ENCODE results near the gene AQP3.
"Not testable (repeated sequence)": the region's sequence is repeated elsewhere in the genome, so short reads cannot be mapped to it uniquely, and the experiment has no call there.

AQP3 gene

DNA sequence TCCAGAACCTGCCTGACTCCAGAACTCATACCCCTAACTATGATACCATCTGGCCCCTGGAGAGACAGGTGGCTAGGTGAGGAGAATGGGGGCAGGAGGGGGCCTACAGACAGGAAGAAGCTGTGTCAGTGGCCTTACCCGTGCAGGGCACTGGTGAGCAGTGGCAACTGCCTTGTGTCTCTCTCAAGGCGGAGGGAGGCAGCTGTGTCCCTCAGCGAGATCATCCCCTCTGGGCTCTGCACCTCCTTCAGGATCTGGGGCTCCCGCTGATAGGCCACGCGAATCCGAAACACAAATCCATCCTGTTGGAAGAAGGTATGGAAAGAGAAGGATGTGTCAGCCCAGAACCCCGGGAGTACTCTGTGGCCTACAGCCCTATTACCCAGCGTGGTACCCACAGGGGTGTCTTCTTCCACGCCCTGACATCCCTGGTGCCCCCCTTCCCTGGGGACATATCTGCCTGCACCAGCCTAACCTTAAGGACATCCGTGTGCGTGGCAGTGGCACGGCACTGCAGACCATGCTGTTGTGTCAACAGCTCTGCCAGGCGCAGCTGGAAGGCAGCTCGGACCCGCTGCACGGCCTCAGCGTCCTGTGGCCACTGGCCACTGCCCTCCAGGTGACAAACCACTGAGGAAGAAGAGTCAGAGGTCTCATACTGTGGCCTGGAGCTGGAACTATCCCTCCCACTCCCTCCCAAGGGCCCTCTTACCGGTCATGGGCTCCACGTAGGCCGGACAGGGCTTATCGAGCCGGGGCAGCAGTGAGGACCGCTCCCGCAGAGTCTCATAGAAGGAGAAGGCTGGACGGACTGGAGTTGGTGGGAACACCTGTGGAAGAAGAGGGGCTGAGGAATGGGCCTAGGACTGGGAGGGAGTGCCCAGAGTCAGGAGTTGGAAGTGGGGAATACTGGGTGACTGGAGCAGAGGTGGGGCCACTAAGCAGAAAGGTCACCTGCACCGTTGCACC lies 18.5 kb upstream of the AQP3 start:
- no peak for FAIRE-seq
- DNase-seq (ENCODE audit: extremely low spot score, insufficient read length, low read depth) = no peak

DNA sequence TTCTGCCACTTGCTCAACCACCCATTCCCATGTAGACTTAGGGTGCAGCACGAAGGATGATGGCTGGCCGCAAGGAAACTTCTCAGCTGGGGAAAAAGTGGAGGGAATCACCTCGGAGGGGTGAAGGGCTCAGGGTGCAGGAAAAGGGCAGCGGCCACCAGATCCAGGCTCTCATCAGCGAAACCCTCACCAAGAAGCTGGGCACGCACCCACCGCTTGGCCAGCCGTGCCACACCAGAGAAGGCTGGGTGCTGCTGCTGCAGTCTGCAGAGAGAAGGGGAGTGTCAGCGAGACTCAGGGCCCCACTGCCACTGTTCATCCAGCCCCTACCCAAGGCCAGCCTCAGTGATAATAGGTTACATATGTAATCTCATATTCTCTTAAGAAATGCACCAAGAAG lies 17.7 kb upstream of the AQP3 start:
- DNase-seq (ENCODE audit: extremely low spot score, insufficient read length, low read depth) (no peak), FAIRE-seq (no peak)

DNA sequence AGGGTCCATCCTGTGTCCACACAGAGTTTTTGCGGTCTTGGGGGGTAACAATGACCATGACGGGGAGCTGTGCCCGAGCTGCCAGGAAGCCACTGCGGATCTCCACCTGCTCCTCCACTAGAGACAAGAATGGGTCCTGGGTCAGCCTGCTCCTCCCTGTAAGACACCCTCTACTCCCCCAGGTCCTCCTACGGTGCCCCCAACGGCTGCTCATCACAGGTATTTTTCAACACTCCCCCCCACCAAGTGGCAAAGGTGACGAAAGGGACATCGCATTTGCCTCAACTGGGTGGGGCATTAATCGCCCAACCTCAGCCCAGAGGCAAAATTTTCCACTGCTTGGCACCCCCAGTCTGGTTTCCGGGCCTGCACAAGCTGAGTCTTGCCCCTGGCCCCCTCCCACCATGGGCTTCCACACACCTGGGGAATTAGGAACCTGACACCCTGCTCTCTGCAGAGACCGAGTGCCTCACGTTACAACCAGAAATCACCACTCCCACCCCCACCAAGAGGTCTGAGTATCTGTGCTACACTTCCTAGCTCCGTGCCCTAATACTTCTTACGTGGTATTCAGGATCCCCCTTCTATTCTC lies 16.7 kb upstream of the AQP3 start:
- FAIRE-seq = no peak

DNA sequence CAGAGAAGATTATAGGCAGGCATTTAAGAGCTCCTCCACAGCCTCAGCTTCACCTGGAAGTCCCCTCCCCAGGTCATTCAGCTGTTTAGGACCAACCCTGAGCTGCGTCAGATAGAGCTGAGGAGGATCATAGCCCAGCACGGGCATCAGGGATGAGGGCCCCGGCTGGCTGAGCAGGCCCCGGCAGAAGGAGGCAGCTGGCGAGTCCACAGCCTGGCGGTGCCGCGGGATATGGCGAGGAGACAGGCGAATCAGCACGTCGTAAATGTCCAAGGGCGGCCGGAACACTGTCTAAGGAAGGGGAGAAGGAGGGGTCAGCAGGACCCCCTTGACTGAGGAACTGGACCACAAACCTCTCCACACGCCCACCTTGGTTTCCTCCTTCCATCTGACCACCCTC lies 15.8 kb upstream of the AQP3 start:
- FAIRE-seq (no peak), DNase-seq (ENCODE audit: extremely low spot score, insufficient read length, low read depth) (no peak)

More for the DNA sequence above, 16.7 kb upstream of the AQP3 start:
- DNase-seq (ENCODE audit: extremely low spot score, insufficient read length, low read depth) = no peak

DNA sequence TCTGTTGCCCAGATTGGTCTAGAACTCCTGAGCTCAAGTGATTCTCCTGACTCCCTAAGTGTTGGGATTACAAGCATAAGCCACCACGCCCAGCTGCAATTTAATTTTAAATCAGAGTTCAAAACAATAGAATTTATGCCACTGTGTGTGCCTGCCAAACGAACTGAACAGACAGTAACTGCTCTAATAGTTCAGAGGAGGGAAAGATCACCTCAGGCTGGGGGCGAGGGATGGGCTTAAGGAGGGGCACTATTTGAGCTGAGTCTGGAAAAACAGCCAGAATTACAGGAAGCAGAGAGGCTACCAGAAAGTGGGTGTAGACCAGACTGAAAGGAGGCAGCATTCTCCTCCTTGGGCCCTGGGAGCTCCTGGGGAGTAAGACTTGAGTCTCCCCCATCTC lies 14.1 kb upstream of the AQP3 start:
- DNase-seq (ENCODE audit: extremely low spot score, insufficient read length, low read depth) (no peak), FAIRE-seq (no peak)

DNA sequence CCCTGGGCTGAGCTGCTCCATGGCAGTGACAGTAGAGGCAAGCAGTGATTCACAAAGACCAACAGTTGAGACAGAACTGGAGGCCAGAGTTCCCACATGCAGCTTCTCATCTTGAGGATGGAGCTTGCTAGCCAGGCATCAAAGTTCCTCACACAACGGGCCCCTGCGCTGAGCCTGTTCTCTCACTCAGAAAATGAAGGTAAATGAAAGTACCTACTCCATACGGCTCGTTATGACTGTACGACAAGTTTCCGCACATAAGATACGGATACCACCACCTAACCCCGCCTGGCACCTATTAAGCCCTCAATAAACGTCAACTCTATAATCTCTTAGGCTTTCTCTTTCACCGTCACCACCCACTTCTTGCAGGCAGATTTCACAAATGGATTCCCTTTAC lies 13.5 kb upstream of the AQP3 start:
- no peak for DNase-seq (ENCODE audit: extremely low spot score, insufficient read length, low read depth)

DNA sequence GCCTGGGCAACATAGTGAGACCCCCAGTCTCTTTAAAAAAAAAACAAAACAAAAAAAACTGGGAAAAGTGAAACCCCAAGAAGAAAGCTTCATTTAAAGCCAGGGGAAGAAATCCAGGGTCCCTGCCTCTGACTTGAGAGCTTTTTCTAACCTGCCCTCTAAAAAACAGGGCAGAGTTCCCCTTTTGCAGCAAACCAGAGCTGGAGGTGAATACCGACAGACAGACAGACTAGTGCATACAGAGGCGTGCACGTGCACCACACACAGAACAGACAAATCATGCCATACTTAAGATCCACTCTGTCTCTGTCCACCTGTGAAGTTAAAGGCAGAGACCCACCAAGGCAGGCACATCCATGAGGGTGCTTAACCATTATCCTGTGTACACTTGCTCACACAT lies 11.7 kb upstream of the AQP3 start:
- DNase-seq (ENCODE audit: extremely low spot score, insufficient read length, low read depth) = no peak
- FAIRE-seq = peak; percentile 64

More for the DNA sequence above, 13.5 kb upstream of the AQP3 start:
- FAIRE-seq = no peak

DNA sequence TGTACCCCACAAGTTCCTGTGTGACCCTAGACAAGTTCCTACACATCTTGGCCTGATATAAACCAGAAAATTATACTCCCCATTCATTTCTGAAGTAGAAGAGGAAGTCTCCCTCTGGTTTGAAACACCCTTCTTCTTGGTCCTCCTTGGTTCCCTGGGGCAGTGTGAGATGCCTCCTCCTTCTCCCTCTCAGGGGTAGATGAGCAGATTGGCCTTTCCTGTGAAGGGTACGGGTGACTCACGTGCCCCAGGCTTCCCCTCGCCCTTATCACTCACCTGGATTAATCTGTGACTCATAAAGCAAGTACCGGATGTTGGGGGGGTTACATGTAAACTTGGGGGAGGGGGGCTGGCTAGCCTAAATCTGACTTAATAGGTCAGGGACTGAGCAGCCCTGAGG lies 11.1 kb upstream of the AQP3 start:
- FAIRE-seq (peak; percentile 84), DNase-seq (ENCODE audit: extremely low spot score, insufficient read length, low read depth) (no peak)

DNA sequence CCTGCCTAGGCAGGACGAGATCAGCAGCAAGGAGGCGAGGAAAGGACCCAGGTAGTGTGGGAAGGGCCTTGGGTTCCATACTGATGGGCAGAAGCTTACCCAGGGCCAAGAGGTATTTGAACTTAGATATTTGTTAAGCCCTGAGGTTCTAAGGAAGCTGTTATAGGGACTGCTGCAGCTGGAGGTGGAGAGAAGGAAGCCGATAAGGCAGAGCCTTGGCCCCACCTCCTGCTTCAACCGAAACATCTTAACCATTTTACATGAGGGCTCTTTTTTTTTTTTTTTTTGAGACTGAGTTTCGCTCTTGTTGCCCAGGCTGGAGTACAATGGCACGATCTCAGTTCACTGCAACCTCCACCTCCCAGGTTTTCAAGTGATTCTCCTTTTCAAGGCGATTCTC lies 8.6 kb upstream of the AQP3 start:
- DNase-seq (ENCODE audit: extremely low spot score, insufficient read length, low read depth) = no peak
- no peak for FAIRE-seq

DNA sequence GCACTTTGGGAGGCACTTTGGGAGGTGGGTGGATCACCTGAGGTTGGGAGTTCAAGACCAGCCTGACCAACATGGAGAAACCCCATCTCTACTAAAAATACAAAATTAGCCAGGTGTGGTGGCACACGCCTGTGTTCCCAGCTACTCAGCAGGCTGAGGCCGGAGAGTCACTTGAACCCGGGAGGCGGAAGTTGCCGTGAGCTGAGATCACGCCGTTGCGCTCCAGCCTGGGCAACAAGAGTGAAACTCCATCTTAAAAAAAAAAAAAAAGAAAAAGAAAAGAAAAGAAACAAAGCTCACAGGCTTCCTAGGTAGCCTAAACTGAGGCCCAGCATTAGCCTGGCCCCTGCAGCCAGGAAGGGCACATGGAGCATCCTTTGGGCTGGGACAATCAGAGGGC lies 8.1 kb upstream of the AQP3 start:
- FAIRE-seq; DNase-seq (ENCODE audit: extremely low spot score, insufficient read length, low read depth): not testable (repeated sequence)

DNA sequence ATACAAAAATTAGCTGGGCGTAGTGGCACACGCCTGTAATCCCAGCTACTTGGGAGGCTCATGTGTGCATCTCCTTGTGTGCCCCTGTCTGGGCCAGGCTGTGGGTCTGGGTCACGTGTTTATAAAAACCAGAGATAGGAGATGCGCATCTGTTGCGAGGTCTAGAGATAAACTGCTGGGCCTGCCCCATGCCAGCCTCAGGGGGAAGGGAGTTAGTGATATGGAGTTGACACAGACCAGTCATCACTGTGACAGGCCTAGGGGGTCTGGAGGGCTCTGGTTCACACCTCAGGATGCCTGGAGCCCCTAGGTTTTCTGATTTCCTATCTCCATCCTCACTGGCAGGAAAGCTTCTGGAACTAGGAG lies 7.3 kb upstream of the AQP3 start:
- FAIRE-seq = peak; percentile 54
- DNase-seq (ENCODE audit: extremely low spot score, insufficient read length, low read depth) = not testable (repeated sequence)

DNA sequence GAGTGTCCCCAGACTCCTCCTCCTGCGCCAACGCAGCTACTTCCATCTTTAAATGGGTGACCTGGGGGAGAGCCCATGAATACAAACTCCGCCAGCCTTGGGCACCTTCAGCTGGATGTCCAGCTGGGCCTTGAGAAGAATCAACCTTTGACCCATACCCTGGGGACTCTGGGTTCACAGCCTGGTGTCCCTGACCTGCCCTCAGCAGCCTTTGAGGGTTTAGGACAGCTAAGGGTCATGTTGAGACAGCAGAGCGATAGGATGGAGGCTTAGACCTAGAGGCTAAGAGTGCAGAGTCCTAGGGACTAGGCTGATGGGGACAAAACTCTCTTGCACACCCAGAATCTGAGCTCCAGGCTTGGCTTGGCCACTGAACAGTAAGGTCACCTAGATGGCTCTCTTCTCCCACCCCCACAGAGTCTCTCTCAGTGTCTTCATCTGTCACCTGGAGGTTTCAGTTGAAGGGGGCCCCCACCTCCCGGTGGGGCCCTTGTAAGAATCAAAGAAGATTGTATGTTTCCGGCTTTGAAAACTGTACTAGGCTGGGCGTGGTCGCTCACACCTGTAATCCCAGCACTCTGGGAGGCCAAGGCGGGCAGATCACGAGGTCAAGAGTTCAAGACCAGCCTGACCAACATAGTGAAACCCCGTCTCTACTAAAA lies 6.7 kb upstream of the AQP3 start:
- DNase-seq (ENCODE audit: extremely low spot score, insufficient read length, low read depth) (no peak), FAIRE-seq (peak; percentile 26)

DNA sequence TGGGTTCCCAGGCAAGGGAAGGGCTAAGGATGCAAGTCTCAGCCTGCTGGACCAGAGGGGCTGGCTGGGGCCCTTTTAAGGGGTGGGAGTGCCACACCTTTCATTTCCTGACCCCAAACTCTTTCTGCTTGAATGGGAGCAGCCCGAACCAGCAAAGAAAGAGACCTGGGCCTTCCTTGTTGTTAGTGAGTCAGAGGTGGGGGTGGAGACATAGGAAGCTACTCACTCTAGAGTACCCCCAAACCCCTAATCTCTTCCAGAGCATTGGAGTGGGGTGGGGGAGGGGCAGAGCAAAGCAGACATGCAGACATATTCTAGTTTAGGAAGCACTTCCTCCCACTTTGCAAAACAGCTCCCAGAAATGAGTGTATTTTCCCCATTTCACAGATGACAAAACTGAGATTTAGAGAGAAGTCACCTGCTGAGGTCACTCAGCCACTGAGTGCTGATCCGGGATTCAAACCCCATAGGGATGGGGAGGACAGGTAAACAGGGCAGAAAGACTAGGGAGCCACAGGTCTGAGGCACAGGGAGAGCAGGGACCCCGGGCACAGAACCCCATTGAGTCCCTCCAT lies 6.0 kb upstream of the AQP3 start:
- DNase-seq (ENCODE audit: extremely low spot score, insufficient read length, low read depth) = no peak
- no peak for FAIRE-seq

DNA sequence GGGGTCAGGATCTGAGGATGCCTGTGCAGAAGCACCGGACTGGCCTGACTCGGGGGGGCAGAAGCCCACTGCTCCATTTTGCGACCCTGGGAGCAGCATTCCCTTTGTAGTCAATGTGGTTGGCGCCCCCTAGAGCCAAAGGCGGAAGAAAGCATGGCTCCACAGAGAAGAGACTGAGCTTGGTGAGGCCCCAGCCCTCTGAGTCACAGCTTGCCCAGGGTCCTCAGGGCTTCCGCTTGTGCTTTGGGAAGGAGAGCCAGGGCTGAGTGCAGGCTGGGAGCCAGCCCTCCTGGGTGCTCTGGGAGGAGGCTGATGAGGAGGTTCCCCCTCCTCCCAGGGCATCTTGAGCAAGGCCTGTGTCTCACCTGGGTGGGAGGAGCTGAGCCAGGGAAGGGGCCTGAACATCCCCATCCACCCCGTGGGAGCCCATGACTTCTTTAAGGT lies 5.5 kb upstream of the AQP3 start:
- FAIRE-seq (peak; percentile 84), DNase-seq (ENCODE audit: extremely low spot score, insufficient read length, low read depth) (no peak)

DNA sequence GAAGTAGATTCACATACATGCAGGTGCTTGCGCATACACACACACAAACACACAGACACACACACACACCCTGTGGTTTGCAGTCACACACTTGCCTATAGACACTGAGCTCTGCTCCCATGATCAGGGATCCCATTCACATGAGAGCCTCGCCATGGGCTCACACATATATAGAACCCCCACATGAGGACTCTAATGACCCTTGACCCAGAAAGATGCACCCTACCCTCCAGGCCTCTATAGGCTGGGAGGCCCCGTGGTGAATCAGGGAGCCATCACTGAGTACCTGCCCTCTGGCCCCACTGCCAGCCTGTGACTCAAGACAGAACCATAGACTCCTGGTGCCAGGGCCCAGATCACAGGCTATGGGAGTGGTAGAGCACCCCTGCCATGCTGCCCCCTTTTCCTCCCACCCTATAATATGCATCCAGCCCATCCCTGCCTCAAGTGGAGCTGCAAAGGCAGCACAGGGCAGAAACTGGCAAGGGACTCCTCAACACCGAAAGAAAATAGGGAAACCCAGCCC lies 3.3 kb upstream of the AQP3 start:
- no peak for DNase-seq (ENCODE audit: extremely low spot score, insufficient read length, low read depth)
- no peak for FAIRE-seq

DNA sequence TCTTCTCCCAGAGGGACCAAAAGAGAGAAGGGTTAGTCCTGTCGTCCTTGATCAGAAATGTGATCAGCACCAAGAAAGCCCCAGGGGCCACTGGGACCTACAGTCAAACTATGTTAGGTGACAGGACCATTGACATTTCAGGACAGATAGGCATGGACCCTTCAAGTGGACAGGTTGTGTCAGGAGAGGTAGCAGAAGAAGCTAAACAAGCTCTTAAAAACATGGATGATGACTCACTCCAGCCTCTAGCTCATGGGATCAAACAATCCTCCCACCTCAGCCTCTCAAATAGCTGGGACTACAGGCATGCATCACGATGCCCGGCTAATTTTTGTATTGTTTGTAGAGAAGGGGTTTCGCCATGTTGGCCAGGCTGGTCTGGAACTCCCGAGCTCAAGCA lies 2.3 kb upstream of the AQP3 start:
- no peak for DNase-seq (ENCODE audit: extremely low spot score, insufficient read length, low read depth)
- FAIRE-seq = no peak

DNA sequence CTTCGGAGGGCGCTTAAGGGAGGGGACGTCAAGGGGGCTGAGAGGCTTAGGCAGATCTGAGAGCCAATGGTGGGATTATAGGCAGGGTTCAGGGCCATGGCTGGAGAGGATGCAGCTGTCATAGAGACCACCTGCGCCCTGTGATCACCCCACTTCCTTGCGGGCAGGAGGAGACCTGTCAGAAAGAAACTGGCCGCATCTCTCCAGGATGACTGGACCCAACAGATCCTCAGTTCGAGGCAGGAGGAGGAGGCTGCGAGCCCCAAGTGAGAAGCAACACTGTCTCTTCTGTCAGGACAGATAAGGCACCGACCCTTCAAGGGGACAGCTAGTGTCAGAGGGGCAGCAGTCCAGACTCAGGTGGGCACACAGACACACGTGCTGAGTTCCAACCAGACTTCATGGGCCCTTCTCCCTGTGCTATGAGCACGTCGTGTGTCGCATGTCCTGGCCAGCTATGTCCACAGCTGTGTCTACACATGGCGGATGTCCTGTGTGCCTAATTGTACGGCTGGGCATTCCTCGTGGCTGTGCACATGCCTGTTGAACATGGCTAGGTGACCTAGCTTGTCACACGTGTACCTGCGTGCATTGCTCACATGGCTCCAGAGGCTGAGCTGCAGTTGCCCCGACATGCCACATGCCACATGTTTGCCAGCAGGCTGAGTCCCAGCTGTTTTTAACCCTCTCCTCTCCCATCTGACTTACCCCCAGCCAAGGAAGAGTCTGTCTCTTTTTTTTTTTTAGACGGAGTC lies 583 bp upstream of the AQP3 start:
- DNase-seq (ENCODE audit: extremely low spot score, insufficient read length, low read depth) = no peak
- FAIRE-seq = no peak

DNA sequence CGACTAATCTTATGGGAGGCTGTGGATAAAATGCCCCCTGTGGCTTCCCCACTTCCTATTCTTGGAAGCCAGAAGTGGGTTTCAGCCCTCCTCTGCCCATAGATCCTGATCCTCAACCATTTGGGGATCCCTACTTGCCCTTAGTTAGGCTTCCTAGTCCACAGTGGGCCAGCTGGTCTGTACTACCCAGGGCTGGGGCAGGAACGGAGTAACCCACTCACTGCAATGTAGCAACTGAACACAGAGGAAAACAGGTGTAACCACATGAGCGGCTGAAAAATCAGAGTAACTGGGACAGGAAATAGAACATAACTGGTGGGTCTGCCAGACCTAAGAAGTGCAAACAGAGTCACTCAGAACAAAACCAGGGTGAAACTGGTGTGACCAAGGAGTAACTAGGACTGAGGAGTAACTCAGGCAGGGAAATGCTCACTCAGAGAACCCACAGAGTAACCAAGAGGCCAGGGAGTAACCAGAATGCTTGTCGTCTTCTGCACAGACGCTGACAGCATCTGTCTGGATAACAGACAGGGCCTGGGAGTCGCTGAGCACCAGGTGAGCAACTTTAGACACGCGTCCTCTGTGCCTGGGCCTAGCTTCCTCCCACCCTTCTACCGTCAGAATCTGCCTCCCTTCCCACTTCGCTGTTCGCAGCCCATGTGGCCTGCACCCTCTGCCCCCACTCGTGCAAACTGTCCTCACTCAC lies 1.0 kb downstream of the AQP3 start:
- peak; percentile 99 for FAIRE-seq
- DNase-seq (ENCODE audit: extremely low spot score, insufficient read length, low read depth) = peak; percentile 58
